Measurements from ENCODE around the gene DGUOK.
"Not testable (repeated sequence)": the region's sequence is repeated elsewhere in the genome, so short reads cannot be mapped to it uniquely, and the experiment has no call there.

The DGUOK gene

DNA sequence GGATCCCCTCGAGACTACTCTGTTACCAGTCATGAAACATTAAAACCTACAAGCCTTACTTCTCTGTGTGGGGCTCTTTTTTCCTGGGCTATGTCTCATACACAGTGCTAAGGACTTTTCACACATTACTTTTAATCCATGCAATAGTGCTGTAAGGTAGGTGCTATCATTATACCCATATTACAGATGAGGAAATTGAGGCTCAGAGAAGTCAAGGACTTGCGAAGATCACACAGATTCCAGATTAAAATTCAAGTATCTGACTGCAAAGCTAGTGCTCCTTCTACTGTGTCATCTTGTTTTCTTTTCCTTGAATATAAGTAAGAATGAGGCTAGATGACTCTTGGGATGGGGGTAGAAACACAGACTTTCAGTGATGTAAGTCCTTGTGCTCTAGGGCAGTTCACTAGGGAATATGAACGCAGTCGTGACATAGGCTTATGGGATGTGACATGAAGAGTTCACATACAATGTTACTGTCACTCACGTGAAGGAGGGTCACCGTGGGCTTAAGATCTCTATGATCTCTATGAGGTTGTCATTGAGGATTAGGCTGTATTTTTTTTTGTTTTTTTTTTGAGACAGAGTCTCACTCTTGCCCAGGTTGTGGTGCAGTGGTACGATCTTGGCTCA is 7.0 kb upstream of the DGUOK start:
- in situ Hi-C loops (cut with MboI; ENCODE audit: low sequenced_read_pairs) = no loop called here

DNA sequence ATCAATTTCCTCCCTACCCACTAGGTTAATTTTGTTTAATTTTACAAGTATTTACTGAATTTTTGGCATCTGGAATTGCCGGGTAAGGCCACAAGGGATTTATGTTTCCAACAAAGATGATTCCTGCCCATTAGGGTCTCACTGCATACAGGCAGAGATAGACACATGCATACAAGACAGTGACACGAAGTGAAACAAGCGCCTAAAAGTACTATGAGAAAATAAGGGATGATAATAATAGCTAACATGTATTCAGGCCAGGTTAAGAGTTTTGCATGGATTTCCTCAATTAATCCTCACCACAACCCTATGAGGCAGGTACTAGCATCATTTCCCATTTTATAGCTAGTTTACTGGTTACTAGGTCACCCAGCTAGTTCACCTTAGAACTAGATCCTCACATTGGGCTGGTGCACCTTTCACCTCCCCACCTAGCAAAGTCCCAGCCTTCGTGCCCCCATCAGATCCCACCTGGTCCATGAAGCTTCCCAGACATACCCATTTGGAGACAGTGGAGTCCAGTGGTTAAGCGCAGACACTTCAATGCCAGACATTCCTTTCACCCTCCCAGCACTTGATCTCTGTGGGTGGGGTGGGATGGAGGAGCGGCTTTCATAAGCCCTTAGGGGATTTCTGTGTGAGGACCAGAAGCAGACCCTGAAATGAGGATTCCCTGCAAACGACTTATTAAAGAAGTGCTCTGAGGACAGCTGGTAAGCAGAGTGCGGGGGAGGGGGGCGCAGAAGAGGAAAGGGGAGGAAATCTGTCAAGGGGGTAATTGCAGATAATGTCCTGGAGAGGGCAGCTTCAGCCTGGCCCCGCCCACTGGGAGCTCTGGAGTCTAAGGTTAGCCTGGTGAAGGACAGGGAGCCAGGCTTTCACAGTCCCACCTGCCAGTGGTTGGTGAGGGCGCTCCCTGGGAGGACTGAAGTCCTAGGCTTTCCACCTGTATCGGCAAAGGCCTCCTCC is 5.8 kb upstream of the DGUOK start:
- in situ Hi-C loops (cut with MboI; ENCODE audit: low sequenced_read_pairs) = no loop called here

DNA sequence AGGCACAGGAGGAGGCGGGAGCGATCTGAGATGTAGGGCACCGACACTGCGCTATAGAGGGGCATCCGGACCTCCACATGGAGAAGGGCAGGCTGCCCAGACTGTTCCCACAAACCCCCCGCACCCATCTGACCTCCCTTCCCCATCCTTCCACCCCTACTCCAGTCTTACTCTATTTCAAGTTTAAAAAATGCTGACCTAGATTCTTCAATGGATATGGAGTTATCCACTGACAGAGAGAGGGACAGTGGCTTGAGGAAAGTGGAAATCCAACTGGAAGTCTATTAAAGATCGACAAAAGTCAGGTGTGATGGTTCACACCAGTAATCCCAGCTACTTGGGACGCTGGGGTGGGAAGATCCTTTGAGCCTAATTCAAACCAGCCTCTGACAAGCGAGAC is 5.1 kb upstream of the DGUOK start:
- in situ Hi-C loops (cut with MboI; ENCODE audit: low sequenced_read_pairs) = no loop called here

DNA sequence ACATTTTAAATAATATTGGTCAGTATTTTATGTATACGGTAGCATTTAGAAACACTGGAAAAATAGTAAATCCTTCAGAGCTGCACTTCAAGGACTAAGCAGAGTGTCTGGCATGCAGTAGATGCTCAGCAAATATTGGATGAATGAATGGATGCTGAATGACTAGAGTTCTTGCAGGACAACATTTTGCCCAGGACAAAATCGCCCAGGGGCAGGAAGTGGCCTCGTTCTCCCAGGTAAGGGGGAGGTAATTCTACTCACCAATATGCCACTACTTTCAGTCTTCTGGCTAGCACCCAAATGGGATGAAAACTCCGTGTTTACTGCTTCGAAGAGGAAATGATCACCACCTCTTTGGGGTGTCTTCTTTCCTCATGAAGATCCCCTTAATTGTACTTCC is 4.0 kb upstream of the DGUOK start:
- in situ Hi-C loops (cut with MboI; ENCODE audit: low sequenced_read_pairs) = no loop called here

DNA sequence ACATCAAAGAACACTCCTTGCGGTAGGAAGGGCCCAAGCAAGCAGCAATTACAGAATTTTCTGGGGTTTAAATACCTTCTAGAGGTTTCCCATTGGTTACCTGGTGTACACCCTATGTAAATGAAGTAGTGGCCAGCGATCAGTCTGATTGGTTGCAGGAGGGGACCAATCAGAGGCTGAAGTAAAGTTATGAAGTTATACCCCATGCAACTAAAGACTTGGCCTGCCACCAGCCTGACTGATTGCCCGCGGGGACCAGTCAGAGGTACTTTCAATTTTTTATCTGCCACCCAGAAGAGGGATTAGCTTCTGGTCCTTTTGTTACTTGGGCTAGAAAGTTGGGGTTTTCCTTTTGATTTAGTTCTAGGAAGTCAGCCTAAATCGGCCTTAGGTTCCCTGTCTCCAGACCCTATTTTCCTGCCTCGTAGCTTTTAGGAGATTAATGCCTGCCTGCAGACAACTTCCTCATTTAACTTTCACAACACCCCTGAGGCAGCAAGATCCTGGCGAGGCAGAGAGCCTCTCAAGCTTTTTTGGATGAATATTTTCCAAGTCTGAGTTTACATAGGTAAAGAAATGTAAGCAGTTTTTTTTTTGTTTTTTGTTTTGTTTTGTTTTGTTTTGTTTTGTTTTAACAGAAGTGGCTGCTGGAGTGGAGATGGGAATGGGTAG is 1.5 kb upstream of the DGUOK start:
- in situ Hi-C loops (cut with MboI; ENCODE audit: low sequenced_read_pairs) = no loop called here

DNA sequence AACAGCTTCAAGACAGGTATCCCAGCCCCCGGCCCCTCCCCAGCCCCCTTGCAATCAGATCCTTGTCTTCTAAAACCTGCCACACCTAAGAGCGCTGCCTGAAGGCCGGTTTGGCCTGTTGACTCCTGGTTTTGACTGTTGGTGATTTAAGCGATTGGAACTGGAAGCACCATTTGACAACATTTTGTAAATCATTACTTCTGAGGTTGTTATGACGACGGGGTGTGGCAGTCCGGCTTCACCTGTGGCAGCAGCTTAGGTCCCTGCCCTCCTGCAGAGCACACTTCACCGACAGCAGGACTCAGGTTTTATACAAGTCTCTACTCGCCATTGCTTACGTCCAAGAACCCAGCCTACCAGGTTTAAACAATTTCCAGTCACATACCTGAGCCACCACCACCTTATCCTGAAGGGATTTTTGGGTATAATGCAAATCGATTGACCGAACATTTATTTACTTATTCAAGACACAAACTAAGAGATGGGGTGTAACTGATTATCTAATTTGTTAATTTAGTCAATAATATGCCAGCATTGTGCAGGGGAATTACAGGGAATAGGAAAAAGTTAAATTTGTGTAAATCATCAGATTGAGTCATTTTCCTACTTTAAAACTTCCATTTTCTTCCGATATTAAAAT is 707 bp upstream of the DGUOK start:
- in situ Hi-C loops (cut with MboI; ENCODE audit: low sequenced_read_pairs) = no loop called here

DNA sequence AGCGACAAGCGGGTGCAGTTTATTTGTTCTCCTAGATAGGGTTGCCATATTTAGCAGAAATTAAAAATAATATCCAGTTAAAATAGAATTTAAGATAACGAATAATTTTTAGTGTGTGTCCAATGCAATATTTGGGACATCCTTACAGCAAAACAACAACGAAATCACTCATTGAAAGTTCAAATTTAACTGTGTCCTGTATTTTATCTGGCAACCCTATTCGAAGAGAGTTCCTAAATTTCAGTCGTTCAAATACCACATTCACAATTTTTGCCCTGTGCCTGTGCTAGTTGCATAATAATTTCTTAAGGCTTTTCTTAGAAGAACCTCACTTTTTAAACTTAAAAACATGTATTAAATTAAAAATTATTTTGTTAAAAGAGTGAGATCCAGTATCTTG is 664 bp downstream of the DGUOK start:
- in situ Hi-C loops (cut with MboI; ENCODE audit: low sequenced_read_pairs) = no loop called here

DNA sequence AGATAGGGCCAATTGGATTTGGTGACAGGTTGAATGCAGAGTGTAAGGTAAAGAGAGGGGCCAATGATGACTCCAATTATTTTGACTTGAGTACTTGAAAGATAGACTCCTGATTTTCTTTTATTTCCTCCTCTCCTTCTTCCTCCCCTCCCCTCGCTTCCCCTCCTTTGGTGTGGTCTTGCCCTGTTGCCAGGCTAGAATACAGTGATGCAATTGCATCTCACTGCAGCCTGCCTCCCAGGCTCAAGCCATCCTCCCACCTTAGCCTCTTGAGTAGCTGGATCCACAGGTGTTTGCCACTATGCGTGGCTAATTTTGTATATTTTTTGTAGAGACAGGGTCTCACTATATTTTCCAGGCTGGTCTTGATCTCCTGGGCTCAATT is 2.3 kb downstream of the DGUOK start:
- in situ Hi-C loops (cut with MboI; ENCODE audit: low sequenced_read_pairs) = no loop called here

DNA sequence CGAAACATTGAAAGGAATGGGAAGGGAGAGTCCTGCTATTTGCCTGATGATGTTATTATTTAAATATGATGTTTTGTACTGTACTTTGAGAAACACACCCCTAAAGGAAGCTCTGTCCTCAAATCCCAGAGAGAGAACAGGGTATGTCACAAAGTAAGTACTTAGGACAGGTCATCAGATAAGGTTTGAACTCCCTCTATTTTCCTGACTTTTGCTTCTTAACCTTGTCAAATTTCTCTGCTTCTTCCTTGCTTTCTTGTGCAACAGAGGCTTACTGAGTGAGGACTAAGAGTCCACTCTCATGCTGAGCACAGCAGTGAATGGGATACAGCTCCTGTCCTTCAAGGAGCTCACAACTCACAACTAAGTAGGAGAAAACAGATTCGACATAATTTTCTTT is 3.7 kb downstream of the DGUOK start:
- in situ Hi-C loops (cut with MboI; ENCODE audit: low sequenced_read_pairs) = no loop called here

DNA sequence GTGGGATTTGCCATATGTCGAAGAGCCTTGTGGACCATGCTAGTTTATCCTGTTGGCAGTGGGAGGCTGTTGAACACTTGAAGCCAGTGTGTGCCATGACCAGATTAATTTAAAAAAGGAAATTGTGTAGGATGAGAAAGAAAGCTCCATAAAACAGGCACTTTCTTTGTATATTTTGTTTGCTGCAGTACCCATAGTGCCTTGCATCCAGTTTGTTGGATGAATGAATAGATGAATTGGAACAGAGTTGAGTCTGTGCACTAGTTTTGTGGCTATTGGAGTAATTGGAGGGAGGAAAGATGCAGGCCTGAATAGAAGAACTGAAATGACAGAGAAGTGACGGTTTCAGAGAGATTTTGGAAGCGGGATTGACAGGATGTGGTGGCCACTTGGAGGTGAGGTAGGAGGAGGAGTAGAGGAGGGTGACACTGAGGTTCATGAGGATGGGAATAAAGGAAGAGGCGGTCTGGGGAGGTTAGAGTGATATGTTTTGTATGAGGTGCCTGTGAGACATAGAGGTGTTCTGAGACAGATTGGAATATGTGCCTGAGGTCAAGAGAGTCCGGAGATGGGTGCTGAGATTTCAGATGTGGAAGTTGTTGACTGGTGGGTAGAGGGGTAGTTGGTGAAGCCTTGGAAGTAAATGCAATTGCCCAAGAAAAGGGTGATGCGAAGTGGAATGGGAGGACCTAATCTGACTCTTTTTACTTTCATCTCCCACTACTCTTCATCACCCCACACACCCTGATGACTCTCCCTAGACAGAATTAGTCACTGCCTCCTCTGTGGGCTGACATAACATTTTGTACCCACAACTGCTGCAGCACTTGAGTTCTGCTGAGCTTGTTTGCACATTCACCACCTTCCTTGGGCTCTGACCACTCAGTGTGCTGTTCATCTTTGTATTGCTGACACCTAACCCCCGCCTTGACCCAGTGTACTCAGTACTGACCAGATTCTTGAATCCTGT is 5.1 kb downstream of the DGUOK start:
- in situ Hi-C loops (cut with MboI; ENCODE audit: low sequenced_read_pairs) = no loop called here

DNA sequence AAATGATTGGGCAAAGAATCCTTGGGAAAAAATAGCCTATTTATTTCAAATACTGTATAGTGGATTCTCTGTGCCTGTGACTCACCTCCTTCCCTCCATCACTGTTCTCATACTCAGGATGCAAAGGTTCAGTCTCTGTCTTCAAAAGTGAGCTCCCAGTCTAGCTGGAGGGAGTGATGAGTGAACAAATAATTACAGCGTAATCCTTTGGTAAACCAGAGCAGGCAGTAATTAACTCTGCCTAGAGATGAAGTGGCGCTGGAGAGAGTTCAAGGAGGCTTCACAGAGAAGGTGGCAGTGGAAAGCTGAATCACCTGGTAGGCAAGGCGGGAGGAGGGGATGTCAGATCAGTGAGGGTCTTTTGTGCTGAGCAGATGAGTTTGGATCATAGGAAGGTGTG is 6.5 kb downstream of the DGUOK start:
- in situ Hi-C loops (cut with MboI; ENCODE audit: low sequenced_read_pairs) = no loop called here

DNA sequence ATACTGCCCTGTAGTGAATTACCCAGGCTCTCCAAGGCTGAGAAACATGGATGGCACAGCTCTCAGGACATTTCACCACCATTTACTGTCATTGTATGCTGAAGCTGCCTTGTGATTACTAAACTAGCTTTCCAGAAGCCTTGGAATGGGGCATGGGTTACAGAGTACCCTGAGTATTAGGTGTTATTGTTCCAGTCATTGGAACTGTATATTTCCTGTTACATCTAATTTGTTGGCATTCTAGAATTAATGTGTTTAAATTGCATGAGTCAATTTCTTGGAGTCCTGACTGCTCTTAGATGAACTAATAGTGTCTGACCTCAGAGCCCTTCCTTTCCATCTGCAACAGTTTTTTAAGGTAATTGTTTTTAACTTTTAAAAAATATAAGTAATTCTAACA is 9.0 kb downstream of the DGUOK start:
- in situ Hi-C loops (cut with MboI; ENCODE audit: low sequenced_read_pairs) = no loop called here

DNA sequence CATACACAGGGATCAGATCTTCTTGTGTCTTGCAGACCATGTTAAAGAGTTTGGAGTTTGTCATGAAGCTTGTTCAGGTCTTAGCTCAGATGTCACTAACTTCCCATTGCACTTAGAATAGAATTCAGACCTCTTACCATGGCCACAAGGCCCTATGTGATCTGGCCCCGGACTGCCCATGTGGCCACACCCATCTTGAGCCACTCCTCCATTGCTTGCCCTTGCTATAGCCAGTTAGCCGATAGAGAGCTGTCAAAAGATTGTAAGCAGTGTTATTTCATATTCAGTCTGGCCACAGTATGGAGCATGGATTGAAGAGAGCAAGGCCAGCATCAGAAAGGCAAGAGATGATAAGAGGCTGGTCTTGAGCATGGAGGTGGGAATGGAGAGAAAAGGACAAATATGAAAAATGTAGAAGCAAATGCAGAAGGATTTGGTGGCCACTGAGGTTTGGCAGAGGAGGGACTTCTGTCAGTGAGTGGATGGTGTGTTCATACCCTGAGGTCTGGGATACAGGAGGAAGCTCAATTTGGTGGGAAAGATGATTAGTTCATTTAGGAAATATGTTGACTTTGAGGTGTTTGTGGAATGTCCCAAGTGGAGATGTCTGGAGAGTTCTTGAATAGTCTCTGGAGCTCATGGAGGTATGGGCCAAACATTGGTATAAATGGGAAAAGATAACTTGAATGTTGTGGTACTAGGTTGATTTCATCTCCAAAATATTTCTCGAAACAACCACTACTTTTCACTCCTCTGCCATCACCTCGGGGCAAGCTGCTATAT is 10.6 kb downstream of the DGUOK start:
- in situ Hi-C loops (cut with MboI; ENCODE audit: low sequenced_read_pairs) = no loop called here

DNA sequence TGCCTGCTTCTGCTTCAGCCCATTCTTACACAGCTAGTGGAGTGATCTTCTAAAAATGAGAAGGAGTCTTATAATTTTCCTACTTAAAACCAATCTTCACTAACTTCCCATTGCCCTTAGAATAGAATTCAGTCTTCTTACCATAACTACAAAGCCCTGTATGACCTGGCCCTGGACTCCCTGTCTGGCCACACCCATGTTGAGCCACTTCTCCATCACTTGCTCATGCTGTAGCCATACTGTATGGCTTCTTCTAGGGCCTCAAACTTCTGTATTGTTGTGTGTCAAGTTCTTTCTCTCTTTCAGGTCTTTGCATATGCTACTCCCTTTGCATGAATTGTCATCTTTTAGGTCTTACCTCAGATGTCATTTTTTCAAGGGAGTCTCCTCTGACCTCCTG is 11.2 kb downstream of the DGUOK start:
- in situ Hi-C loops (cut with MboI; ENCODE audit: low sequenced_read_pairs) = no loop called here

DNA sequence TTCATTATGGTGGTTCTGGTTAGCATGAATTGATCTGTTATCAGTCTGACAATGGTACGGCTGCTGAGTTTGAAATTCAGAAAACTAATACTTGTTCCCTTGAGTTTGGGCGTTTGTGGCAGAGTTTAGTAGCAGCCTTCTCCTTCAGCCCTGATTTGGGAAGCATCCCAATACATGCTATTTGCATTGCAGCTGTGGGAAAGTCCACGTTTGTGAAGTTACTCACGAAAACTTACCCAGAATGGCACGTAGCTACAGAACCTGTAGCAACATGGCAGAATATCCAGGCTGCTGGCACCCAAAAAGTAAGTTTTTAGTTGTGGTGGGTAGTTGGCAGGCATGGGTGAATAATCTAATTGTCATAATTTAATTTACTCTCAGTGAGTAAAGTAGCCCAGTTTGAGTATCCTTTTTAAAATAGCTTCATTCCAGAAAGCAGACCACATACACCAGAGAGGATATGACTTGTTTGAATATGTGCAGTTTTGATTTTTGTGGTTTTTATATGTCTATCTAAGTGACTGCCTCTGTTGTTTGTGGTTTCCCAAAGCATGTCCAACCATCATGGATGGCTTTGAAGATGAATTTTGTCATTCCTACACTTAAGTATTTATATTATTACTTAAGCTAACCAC is 12.2 kb downstream of the DGUOK start:
- in situ Hi-C loops (cut with MboI; ENCODE audit: low sequenced_read_pairs) = no loop called here

DNA sequence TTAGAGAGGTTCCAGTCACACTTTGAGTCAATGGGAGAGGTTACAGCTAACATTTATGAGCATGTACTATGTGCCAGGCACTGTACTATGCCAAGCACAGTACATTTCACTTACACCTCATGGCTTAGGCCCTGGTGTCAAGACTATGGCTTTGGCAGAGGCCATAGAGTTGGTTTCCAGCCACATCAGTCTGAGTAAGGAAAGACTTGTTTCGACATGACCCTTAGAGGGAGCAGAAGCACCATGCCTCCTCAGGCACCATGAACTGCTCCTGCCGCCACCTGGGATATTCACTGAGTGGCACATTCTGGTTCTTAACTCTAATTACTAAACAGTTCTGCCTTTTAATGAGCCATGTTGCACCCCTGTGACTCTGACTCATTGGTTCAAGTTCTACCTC is 12.7 kb downstream of the DGUOK start:
- in situ Hi-C loops (cut with MboI; ENCODE audit: low sequenced_read_pairs) = no loop called here

DNA sequence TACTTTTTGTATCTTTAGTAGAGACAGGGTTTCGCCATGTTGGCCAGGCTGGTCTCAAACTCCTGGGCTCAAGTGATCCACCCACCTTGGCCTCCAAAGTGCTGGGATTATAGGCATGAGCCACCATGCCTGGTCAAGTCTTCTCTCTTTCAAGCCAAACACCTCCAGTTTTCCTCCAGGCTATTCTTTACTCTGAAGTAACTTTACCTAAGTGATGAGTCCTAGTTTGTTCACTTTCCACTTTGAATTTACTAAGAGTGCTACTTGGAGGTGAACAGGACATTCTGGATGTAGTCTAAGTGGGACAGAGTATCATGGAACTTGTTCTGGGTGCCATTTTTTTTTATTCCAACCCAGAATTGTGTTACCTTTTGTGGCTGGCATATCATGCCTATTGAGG is 13.4 kb downstream of the DGUOK start:
- in situ Hi-C loops (cut with MboI; ENCODE audit: low sequenced_read_pairs) = not testable (repeated sequence)

DNA sequence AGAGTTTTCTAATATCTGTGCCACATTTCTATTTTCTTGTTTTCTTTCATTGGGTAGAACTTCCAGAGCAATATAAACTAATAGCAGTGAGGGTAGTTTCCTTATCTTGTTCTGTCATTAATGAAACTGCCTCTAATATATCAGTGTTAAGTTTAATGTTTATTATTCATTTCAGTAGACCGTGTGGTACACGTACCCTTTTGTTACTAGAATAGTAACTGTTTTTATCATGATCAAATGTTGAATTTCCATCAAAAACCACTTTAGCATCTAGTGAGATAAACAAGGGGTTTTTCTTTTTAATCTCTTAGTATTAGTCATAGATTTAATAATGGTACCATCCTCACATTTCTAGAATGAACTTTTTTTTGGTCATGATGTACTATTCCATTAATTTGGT is 16.0 kb downstream of the DGUOK start:
- in situ Hi-C loops (cut with MboI; ENCODE audit: low sequenced_read_pairs) = no loop called here

DNA sequence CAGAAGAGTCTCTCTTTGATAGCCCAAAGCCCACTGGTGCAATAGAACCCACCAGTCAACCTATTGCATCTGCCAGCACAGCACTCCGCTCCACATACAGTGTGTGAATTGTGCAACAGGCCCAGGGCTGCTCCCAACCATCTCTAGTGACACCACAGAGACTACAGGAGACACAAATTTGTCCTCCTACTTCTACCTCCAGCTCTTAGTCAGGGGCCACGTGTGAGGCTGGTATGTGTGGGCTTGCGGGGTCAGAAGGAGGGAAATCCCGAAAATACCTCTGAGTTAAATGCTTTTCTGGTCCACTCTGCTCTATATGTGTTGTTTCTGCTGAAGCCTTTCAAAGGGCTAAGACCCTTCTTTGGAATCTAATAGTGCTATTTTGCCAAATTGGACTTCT is 18.0 kb downstream of the DGUOK start:
- in situ Hi-C loops (cut with MboI; ENCODE audit: low sequenced_read_pairs) = no loop called here

Measured in HL-60/S4 (cell line).